ENCODE measurements around the gene COPG1. TPM values are rescaled to one million over a fixed set of nuclear protein-coding genes. Genes with fewer than 3 reads are reported as not detected.
A peak's percentile ranks its signal among the peaks of the same experiment; 100 is the strongest.

The COPG1 gene, protein sequence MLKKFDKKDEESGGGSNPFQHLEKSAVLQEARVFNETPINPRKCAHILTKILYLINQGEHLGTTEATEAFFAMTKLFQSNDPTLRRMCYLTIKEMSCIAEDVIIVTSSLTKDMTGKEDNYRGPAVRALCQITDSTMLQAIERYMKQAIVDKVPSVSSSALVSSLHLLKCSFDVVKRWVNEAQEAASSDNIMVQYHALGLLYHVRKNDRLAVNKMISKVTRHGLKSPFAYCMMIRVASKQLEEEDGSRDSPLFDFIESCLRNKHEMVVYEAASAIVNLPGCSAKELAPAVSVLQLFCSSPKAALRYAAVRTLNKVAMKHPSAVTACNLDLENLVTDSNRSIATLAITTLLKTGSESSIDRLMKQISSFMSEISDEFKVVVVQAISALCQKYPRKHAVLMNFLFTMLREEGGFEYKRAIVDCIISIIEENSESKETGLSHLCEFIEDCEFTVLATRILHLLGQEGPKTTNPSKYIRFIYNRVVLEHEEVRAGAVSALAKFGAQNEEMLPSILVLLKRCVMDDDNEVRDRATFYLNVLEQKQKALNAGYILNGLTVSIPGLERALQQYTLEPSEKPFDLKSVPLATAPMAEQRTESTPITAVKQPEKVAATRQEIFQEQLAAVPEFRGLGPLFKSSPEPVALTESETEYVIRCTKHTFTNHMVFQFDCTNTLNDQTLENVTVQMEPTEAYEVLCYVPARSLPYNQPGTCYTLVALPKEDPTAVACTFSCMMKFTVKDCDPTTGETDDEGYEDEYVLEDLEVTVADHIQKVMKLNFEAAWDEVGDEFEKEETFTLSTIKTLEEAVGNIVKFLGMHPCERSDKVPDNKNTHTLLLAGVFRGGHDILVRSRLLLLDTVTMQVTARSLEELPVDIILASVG
- total RNA-seq: 100 to 1,000 TPM in 2 of 4 donors, 10 to 100 TPM in 2; 35.6 to 409 (median 118) TPM

DNA sequence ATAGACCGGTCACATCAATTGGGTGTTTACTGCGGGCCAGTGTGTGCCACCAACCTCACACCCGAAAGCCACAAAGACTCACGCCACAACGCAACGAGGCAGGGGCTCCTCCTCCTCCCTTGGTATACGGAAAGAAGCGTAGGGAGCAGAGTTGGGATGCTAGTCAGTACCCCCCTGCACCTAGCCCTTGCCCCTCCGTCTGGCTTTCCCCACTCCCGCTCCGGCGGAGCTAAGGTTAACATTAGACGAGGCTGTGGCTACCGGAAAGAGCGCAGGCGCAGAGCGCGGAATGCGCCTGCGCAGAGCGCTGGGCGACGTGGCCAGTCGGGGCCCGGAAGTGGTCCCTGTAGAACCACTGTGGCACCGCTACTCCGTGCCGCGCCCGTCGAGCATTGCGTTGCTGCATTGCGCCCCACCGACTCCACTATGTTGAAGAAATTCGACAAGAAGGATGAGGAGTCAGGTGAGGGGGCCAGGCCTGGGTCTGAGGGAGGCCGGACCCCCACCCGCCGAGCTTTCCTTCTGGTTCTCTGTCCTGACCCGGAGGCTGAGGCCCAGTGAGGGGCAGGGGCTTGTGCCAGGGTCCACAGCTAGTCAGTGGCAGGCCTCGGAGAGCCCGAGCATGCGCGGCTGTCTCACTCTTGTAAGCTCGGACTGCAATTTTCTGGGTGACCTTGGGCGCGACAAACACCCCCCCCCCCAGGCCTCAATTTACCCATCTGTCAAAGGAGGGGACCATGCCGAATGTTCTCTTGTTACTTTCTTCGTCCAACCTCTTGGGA, at the start of gene COPG1:
Gene COPG1, plus strand, starts transcription at position 323 of the 782 bp plus-strand sequence. Its CDS starts 104 bp downstream, at position 427.
- DNase-seq: peak; percentile 79 to 90
- peak; percentile 85 to 93 for TF ChIP-seq POLR2A (IDR thresholded peaks at IDR 0.05)
- TF ChIP-seq, protein P1, sequence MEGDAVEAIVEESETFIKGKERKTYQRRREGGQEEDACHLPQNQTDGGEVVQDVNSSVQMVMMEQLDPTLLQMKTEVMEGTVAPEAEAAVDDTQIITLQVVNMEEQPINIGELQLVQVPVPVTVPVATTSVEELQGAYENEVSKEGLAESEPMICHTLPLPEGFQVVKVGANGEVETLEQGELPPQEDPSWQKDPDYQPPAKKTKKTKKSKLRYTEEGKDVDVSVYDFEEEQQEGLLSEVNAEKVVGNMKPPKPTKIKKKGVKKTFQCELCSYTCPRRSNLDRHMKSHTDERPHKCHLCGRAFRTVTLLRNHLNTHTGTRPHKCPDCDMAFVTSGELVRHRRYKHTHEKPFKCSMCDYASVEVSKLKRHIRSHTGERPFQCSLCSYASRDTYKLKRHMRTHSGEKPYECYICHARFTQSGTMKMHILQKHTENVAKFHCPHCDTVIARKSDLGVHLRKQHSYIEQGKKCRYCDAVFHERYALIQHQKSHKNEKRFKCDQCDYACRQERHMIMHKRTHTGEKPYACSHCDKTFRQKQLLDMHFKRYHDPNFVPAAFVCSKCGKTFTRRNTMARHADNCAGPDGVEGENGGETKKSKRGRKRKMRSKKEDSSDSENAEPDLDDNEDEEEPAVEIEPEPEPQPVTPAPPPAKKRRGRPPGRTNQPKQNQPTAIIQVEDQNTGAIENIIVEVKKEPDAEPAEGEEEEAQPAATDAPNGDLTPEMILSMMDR (IDR thresholded peaks at IDR 0.05): peak in 1 of 4 experiments; percentile 16
- Histone ChIP-seq H3K4me1 (peaks cover 0 to 6% of the 10 kb centered on the region in 2 donors), H3K36me3 (no peaks in the 10 kb centered on the region), H3K4me3 (peak within 1 kb of the TSS; percentile 90 to 95), H3K27me3 (no peaks in the 10 kb centered on the region), H3K27ac (peak within 1 kb of the TSS; percentile 85 to 90), H3K9me3 (no peaks in the 10 kb centered on the region)
- intact Hi-C loops (cut with DNase I; ENCODE audit: low total_unique reads): no loop called here

DNA sequence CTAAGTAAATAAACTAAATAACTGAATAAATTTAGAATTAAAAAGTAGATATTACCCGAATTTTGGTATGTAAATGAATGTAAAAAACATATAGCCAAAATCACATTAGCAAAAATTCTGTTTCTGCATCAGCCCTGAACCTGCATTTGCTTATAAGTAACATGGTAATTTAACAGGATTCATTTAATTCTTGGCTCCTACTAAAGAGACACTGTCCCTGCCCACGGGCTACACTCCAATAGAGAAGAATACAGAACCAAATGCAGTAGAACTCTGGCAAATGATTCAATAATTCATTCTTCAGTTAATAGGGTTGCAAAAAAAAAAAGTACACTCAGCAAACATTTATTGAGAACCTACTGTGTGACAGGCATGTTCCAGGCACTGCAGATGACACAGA, 44.9 kb upstream of the COPG1 start:
- TF ChIP-seq, protein P1 (IDR thresholded peaks at IDR 0.05): no peak
- no peak for TF ChIP-seq POLR2A (IDR thresholded peaks at IDR 0.05)
- intact Hi-C loops (cut with DNase I; ENCODE audit: low total_unique reads): no loop called here
- no peaks in the 10 kb centered on the region for H3K9me3 ChIP-seq
- no peak overlapping the region for H3K27ac ChIP-seq
- H3K4me1 ChIP-seq: no peaks in the 10 kb centered on the region
- no peak overlapping the region for H3K4me3 ChIP-seq
- no peaks in the 10 kb centered on the region for H3K27me3 ChIP-seq
- H3K36me3 ChIP-seq: no peaks in the 10 kb centered on the region
- DNase-seq: no peak

DNA sequence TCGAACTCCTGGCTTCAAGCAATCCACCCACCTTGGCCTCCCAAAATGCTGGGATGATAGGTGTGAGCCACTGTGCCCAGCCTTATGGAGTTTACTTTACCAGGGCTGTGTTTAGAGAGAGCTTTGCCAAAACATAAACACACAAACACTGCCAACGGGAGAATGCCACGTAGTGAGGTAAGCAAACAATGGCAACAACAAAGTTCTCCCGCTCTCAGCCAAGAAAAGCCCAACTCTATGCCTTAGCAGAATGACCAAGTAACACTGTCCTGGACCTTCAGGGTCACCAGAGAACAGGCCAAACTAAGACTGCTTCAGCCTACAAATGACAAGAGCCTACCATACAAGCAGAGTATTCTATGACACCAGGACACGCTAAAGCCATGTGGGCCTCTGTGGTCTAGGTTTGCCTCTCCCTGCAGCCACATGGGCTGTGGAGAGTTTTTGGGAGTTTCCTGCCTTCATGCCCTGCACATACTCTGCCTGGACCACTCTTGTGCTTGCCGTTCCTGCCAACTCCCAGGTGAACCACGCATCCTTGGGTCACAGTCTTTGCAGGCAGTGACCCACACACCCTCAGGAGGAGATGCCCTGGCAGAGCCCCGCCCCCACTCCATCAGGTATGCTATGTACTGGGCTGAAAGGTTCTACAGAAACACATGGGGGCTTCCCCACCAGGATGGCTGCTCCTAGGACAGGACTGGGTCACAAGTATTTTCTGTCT, 44.1 kb upstream of the COPG1 start:
- no peak for DNase-seq
- H3K27ac ChIP-seq: no peak overlapping the region
- intact Hi-C loops (cut with DNase I; ENCODE audit: low total_unique reads): no loop called here
- H3K4me3 ChIP-seq: no peak overlapping the region
- TF ChIP-seq, protein P1 (IDR thresholded peaks at IDR 0.05): no peak
- no peak for TF ChIP-seq POLR2A (IDR thresholded peaks at IDR 0.05)
- H3K4me1 ChIP-seq: no peaks in the 10 kb centered on the region
- no peaks in the 10 kb centered on the region for H3K9me3 ChIP-seq
- H3K36me3 ChIP-seq: no peaks in the 10 kb centered on the region
- no peaks in the 10 kb centered on the region for H3K27me3 ChIP-seq

DNA sequence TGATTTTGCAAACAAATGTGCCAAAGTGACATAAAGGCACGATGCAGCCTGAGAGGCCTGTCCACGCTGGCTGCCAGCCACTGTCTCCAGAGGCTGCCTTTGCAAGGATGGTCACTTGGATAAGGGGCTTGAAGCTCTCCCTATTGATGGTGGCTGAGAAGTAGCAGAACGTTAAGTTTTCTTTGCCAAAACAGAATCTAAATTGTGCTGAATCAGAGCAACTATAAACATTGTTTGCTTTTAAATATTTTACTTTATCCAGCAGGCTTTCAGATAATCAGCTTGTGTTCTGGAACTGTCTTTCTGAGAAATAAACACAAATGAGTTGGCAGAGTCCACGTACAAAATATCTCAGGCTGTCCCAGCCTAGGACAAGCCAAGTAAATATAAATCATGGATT, 41.9 kb upstream of the COPG1 start:
- H3K27ac ChIP-seq: peak overlapping the region; percentile 59 to 86
- H3K9me3 ChIP-seq: no peaks in the 10 kb centered on the region
- H3K4me1 ChIP-seq: peaks cover 0 to 5% of the 10 kb centered on the region in 2 donors
- no peak overlapping the region for H3K4me3 ChIP-seq
- intact Hi-C loops (cut with DNase I; ENCODE audit: low total_unique reads): no loop called here
- no peaks in the 10 kb centered on the region for H3K36me3 ChIP-seq
- TF ChIP-seq POLR2A (IDR thresholded peaks at IDR 0.05): no peak
- TF ChIP-seq, protein P1 (IDR thresholded peaks at IDR 0.05): no peak
- peak in 1 of 2 donors; percentile 33 for DNase-seq
- H3K27me3 ChIP-seq: no peaks in the 10 kb centered on the region

Measured in uterus (tissue), 4 donors.